ENCODE measurements around the gene SLC52A3. TPM values are rescaled to one million over a fixed set of nuclear protein-coding genes. Genes with fewer than 3 reads are reported as not detected.
"Not testable (repeated sequence)": the region's sequence is repeated elsewhere in the genome, so short reads cannot be mapped to it uniquely, and the experiment has no call there.

Gene SLC52A3
- 33.8 and 49.4 TPM in 2 replicates for total RNA-seq (2014; rRNA removed; shearing (Covaris generic))

DNA sequence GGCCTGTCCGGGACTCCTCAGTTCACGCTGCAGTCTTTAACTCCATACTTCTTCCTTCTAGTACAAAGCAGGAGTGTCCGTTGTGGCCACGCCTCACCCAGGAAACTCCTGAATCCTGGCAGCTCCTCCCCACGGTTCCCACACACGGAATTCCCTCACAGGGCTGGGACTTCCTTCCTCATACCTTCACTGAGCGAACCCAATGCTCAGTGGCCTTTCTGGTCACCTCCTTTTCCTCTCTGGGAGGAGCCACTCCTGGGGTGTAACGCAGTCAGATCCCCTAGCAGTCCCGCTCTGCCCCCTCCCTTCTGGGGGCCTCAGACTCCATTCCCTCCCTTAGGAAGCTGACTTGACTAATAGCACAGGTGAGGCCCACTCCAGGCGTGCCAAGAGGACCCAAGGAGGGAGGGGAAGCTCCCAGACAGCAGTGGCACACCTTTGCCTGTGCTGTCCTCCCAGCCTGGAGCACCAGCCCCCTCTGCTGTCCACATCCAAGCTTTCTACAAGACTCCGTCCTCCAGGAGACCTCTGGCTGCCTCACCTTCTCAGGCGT, at the start of gene SLC52A3:
TSS of gene SLC52A3 (minus strand) at position 75 of the 553 bp plus-strand sequence. CDS start 2,726 bp downstream, outside the sequence.
- Histone ChIP-seq H3K27me3 (ENCODE audit: control insufficient read depth, insufficient read depth, low read length) (no peaks in the 10 kb centered on the region), H3K36me3 (replicated peaks; ENCODE audit: control insufficient read depth, insufficient read depth, low read length) (no peaks in the 10 kb centered on the region), H3K4me3 (ENCODE audit: insufficient read depth, low read depth, low read length) (no peak within 1 kb of the TSS)
- peak; percentile 82 for DNase-seq

DNA sequence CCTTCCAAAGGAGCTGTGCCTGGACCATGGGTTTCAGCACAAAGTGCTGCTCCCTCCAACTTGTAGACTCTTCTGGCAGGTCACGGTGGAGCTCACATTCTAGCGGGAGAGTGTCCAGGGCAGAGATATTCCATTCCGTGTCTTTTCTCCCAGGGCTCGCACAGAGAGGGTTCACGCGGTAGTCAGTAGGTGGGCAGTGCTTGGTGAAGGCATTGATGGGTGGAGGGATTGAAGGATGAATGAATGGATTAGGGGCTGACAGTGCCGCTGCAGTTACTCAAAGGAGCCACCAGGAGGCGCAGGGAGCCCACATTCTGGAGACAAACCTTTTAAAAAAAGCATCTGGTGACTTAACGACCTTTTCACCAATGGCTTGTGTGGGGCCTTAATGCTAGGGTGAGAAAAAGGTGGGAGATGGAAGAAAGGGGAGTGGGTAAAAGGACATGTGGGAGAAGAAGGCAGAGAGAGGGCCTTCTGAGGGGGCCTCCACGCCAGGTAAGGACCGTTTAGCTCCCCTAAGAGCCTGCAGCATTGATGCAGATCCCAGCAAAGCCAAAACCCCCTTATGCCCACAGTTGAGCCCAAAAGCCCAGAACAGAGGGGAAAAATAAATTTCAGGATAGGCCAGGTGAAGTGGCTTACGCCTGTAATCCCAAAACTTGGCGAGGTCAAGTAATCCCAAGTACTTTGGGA, 47.8 kb upstream of the SLC52A3 start:
- peak; percentile 82 for DNase-seq
- H3K4me3 ChIP-seq (ENCODE audit: insufficient read depth, low read depth, low read length): no peak overlapping the region
- H3K36me3 ChIP-seq (replicated peaks; ENCODE audit: control insufficient read depth, insufficient read depth, low read length): no peaks in the 10 kb centered on the region
- no peaks in the 10 kb centered on the region for H3K27me3 ChIP-seq (ENCODE audit: control insufficient read depth, insufficient read depth, low read length)

DNA sequence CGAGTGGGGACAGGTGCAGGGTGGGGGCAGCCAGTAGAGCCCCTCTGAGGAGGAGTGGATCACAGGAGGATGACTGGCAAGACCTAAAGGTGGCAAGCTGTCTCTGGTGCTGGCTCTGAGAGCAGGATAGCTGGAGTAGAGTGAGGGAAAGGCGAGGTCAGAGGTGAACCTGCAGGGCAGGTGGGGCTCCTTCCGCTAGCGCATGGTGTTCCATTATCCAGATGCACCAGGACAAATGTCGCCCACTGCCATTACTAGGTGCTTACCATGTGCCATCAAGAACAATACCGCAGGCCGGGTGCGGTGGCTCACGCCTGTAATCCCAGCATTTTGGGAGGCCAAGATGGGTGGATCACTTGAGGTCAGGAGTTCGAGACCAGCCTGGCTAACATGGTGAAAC, 46.9 kb upstream of the SLC52A3 start:
- H3K27me3 ChIP-seq (ENCODE audit: control insufficient read depth, insufficient read depth, low read length): no peaks in the 10 kb centered on the region
- DNase-seq: no peak
- H3K4me3 ChIP-seq (ENCODE audit: insufficient read depth, low read depth, low read length): no peak overlapping the region
- H3K36me3 ChIP-seq (replicated peaks; ENCODE audit: control insufficient read depth, insufficient read depth, low read length): no peaks in the 10 kb centered on the region

DNA sequence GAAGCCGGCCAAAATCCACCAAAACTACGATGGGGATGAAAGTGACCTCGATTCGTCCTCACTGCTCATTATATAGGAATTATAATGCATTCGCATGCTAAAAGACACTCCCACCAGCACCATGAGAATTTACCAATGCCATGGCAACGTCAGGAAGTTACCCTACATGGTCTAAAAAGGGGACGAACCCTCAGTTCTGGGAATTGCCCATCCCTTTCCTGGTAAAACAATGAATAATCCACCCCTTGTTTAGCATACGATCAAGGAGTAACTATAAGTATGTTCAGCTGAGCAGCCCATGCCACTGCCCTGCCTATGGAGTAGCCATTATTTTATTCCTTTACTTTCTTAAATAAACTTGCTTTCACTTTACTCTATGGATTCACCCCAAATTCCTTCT, 45.1 kb upstream of the SLC52A3 start:
- DNase-seq: no peak
- no peak overlapping the region for H3K4me3 ChIP-seq (ENCODE audit: insufficient read depth, low read depth, low read length)
- no peaks in the 10 kb centered on the region for H3K36me3 ChIP-seq (replicated peaks; ENCODE audit: control insufficient read depth, insufficient read depth, low read length)
- no peaks in the 10 kb centered on the region for H3K27me3 ChIP-seq (ENCODE audit: control insufficient read depth, insufficient read depth, low read length)

DNA sequence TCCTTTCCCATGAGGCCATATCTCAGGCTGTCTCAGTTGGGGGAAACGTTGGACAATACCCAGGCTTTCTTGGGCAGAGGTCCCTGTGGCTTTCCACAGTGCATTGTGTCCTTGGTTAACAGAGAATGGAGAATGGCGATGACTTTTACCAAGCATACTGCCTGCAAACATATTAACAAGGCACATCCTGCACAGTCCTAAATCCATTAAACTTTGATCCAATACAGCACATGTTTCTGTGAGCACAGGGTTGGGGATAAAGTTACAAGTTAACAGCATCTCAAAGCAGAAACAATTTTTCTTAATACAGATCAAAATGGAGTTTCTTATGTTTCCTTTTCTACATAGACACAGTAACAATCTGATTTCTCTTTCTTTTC, 44.1 kb upstream of the SLC52A3 start:
- H3K4me3 ChIP-seq (ENCODE audit: insufficient read depth, low read depth, low read length); H3K27me3 ChIP-seq (ENCODE audit: control insufficient read depth, insufficient read depth, low read length); H3K36me3 ChIP-seq (replicated peaks; ENCODE audit: control insufficient read depth, insufficient read depth, low read length); DNase-seq: not testable (repeated sequence)

DNA sequence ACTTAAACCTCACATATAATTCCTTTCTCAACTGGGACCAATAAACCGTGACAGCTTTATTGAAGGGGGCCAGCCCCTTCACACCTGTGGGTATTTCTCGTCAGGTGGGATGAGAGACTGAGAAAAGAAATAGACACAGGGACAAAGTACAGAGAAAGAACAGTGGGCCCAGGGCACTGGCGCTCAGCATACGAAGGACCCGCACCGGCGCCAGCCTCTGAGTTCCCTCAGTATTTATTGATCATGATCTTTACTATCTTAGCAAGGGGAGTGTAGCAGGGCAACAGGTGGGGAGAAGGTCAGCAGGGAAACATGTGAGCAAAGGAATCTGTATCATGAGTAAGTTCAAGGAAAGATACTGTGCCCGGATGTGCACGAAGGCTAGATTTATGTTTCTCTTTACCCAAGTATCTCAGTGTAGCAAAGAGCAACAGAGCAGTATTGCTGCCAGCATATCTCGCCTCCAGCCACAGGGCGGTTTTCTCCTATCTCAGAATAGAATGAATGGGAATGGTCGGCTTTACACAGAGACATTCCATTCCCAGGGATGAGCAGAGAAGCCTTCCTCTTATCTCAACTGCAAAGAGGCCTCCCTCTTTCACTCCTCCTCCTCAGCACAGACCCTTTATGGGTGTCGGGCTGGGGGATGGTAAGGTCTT, 43.6 kb upstream of the SLC52A3 start:
- DNase-seq; H3K4me3 ChIP-seq (ENCODE audit: insufficient read depth, low read depth, low read length); H3K27me3 ChIP-seq (ENCODE audit: control insufficient read depth, insufficient read depth, low read length); H3K36me3 ChIP-seq (replicated peaks; ENCODE audit: control insufficient read depth, insufficient read depth, low read length): not testable (repeated sequence)

DNA sequence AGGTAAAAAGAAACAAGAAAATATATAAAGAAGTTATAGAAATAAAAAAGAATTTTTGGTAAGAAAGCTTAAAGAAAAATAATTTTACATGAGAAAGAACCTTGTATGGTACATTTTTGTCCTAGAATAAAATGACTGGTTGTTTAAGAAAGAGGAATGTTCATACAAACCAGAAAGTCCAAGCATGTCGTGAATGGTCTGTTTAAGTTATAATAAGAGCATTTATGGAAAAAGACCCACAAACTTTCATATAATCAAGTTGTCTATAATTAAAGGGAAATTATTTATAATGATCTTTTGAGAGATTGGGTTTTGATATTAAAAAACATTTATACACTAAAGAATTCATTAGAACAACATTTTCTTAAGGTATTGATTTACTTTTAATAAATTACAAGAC, 37.4 kb upstream of the SLC52A3 start:
- H3K4me3 ChIP-seq (ENCODE audit: insufficient read depth, low read depth, low read length): no peak overlapping the region
- no peak for DNase-seq
- H3K27me3 ChIP-seq (ENCODE audit: control insufficient read depth, insufficient read depth, low read length): no peaks in the 10 kb centered on the region
- no peaks in the 10 kb centered on the region for H3K36me3 ChIP-seq (replicated peaks; ENCODE audit: control insufficient read depth, insufficient read depth, low read length)

DNA sequence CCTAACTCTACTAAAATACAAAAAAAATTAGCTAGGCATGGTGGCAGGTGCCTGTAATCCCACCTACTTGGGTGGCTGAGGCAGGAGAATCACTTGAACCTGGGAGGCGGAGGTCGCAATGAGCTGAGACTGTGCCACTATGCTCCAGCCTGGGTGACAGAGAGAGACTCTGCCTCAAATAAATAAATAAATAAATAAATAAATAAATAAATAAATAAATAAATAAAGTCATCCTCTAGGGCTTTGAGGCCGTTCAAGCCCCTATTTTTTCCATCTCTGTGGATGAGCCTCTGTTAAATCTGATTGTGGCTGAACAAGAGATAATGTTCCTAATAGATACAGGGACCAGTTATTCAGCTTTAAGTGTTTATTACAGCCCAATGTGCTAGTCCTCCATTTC, 33.4 kb upstream of the SLC52A3 start:
- Histone ChIP-seq H3K27me3 (ENCODE audit: control insufficient read depth, insufficient read depth, low read length) (no peaks in the 10 kb centered on the region), H3K36me3 (replicated peaks; ENCODE audit: control insufficient read depth, insufficient read depth, low read length) (no peaks in the 10 kb centered on the region), H3K4me3 (ENCODE audit: insufficient read depth, low read depth, low read length) (no peak overlapping the region)
- DNase-seq: no peak

DNA sequence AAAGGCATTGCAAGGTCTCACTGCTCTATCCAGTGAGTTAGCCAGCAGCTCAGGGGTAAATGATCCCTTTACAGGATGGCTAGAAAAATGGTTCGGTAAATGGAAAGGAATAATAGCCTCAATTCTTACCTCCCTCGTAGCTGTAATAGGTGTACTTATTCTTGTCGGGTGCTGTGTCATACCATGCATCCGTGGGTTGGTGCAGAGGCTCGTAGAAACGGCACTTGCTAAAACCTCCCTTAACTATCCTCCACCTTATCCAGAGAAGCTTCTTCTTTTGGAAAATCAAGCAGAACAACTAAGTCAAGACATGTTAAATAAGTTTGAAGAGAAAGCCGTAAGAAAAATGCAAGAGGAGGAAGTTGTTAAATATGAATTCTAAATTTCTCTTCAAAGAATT, 31.7 kb upstream of the SLC52A3 start:
- H3K36me3 ChIP-seq (replicated peaks; ENCODE audit: control insufficient read depth, insufficient read depth, low read length); H3K4me3 ChIP-seq (ENCODE audit: insufficient read depth, low read depth, low read length); H3K27me3 ChIP-seq (ENCODE audit: control insufficient read depth, insufficient read depth, low read length); DNase-seq: not testable (repeated sequence)

DNA sequence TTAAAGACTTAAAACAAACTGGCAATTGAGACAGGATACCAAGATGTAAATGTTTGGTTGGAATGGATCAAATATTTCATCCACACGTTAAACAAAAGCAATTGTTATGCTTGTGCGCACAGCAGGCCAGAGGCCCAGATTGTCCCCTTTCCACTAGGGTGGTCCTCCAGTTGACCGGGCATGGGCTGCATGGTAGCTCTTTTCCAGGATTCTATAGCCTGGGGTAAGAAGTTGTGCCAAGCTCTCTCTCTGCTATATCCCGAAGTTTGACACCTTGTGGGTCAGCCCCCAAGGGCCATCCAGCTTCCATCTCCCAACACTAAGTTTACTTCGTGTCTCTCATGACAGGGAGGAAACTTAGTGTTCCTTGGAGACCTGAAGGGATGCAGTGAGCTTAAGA, 30.4 kb upstream of the SLC52A3 start:
- not testable (repeated sequence) for H3K36me3 ChIP-seq (replicated peaks; ENCODE audit: control insufficient read depth, insufficient read depth, low read length); H3K27me3 ChIP-seq (ENCODE audit: control insufficient read depth, insufficient read depth, low read length); DNase-seq; H3K4me3 ChIP-seq (ENCODE audit: insufficient read depth, low read depth, low read length)

DNA sequence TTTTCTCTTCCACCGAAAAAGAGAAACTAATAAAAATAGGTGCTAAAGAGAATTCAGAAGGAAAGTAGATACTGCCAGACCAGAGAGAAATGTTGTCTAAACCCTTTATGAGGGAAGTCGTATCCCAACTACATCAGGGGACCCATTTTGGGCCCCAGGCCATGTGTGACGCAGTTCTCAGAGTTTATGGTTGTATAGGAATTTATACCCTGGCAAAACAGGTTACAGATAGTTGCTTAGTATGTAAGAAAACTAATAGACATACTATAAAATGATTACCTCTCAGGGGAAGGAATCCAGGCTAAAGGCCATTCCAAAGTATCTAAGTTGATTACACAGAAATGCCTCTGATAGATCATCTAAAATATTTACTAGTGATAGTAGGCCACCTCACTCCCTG, 28.6 kb upstream of the SLC52A3 start:
- no peak overlapping the region for H3K4me3 ChIP-seq (ENCODE audit: insufficient read depth, low read depth, low read length)

DNA sequence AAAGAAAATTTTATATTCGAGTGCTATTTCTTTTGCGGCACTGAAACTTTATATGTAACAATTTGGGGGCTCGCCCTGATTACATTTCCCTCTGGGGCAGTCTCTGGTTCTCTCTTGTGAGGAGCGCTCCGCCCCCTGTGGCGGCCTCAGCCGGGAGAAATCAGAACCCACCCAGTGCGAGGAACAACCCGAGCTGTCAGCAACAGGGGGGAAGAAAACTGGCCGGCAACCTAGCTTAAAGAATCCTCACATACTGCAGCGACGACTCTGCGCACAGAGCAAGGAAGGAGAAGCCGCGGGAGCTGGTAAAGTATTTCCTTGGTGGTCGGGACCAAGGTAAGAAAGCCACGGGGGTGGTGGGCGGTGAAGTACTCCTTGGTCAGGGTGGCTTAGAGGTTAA, 23.9 kb upstream of the SLC52A3 start:
- H3K4me3 ChIP-seq (ENCODE audit: insufficient read depth, low read depth, low read length): peak overlapping the region; percentile 34; the same call in 1 of the 2 replicates
- DNase-seq: no peak
- H3K27me3 ChIP-seq (ENCODE audit: control insufficient read depth, insufficient read depth, low read length): no peaks in the 10 kb centered on the region
- no peaks in the 10 kb centered on the region for H3K36me3 ChIP-seq (replicated peaks; ENCODE audit: control insufficient read depth, insufficient read depth, low read length)

More for the DNA sequence above, 28.6 kb upstream of the SLC52A3 start:
- no peaks in the 10 kb centered on the region for H3K36me3 ChIP-seq (replicated peaks; ENCODE audit: control insufficient read depth, insufficient read depth, low read length)
- DNase-seq: no peak
- H3K27me3 ChIP-seq (ENCODE audit: control insufficient read depth, insufficient read depth, low read length): no peaks in the 10 kb centered on the region

DNA sequence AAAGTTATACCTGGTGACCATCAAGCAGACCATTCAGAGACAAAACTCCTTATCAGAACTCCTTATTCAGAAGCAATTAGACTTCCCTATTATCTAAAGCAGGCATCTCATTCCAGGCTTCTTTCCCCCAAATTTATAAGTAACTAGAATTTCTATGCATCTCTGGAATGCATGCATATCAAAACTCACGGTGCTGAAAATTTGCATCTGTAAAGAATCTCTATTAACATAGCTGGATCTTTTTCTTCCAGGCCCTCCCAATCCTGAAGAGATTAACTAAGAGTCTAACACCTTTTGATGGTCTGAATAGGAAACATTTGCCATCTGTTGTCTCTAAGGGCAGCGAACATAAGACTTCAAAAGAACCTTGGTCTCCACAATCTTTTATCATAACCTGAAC, 22.8 kb upstream of the SLC52A3 start:
- Histone ChIP-seq H3K4me3 (ENCODE audit: insufficient read depth, low read depth, low read length) (no peak overlapping the region), H3K36me3 (replicated peaks; ENCODE audit: control insufficient read depth, insufficient read depth, low read length) (no peaks in the 10 kb centered on the region)
- no peak for DNase-seq

DNA sequence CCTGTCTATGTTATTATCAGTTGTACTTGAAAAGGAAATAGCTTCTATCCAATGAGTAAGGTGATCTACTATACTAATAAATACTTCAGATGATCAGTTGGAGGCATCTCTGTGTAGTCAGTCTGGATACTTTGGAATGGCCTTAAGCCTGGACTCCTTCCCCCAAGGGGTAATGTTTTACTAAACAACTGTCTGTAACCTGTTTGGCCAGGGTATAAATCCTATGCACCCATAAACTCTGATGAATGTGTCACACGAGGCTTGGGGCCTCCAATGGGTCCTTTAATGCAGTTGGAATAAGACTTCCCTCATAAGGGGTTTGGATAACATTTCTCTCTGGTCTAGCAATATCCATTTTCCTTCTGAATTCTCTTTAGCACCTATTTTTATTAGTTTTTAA, 19.5 kb upstream of the SLC52A3 start:
- H3K27me3 ChIP-seq (ENCODE audit: control insufficient read depth, insufficient read depth, low read length): no peaks in the 10 kb centered on the region
- DNase-seq: no peak
- no peaks in the 10 kb centered on the region for H3K36me3 ChIP-seq (replicated peaks; ENCODE audit: control insufficient read depth, insufficient read depth, low read length)
- H3K4me3 ChIP-seq (ENCODE audit: insufficient read depth, low read depth, low read length): no peak overlapping the region

More for the DNA sequence above, 22.8 kb upstream of the SLC52A3 start:
- H3K27me3 ChIP-seq (ENCODE audit: control insufficient read depth, insufficient read depth, low read length): no peaks in the 10 kb centered on the region

DNA sequence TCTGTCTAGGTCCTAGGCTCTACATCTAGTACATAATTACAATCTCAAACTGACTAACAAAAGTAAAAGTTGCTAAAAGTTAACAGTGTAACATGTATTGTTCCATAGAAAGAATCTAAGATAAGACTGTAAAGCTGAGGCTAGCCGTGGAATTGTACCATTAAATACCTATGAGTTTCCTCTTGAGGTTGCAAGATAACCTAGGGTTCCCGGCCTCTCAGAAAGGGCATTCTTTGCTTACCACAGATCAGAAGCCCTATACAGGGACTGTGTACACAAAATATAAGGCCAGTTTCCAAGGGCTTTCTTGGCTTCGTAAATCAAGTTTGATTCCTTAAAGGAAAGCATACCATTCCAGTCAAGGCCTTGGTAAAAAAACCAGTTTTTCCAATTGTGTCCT, 11.5 kb upstream of the SLC52A3 start:
- DNase-seq: no peak
- no peaks in the 10 kb centered on the region for H3K36me3 ChIP-seq (replicated peaks; ENCODE audit: control insufficient read depth, insufficient read depth, low read length)
- no peaks in the 10 kb centered on the region for H3K27me3 ChIP-seq (ENCODE audit: control insufficient read depth, insufficient read depth, low read length)
- no peak overlapping the region for H3K4me3 ChIP-seq (ENCODE audit: insufficient read depth, low read depth, low read length)

Data from H7 (cell line).